HepG2 (cell line): Measurements from ENCODE around the gene PEX14. TPM values are rescaled to one million over a fixed set of nuclear protein-coding genes. Genes with fewer than 3 reads are reported as not detected.

Experiments used
- ASH2L ChIP-seq: fragments of 300-600, 200-600 bp; sonication (generic); IDR thresholded peaks from 2 replicates; pipeline ENCODE4 v1.7.0; 2017; ENCODE audit warnings: low read depth, mild to moderate bottlenecking, moderate library complexity, mixed read lengths, low read length; ENCODE audit not compliant: insufficient read length
- ESRRA ChIP-seq: sonication (generic); formaldehyde crosslinking; IDR thresholded peaks from 2 replicates; pipeline ENCODE4 v1.5.1; 2020; ENCODE audit warnings: mild to moderate bottlenecking, low read depth, missing genetic modification reagents
- ETV6 ChIP-seq: sonication (generic); formaldehyde crosslinking; conservative IDR thresholded peaks from 2 replicates; pipeline ENCODE4 v1.4.0; 2020; ENCODE audit warnings: missing genetic modification reagents
- GRHL1 ChIP-seq: sonication (generic); formaldehyde crosslinking; conservative IDR thresholded peaks from 2 replicates; pipeline ENCODE4 v1.8.0; 2022; ENCODE audit warnings: missing genetic modification reagents
- HIVEP1 ChIP-seq: sonication (generic); formaldehyde crosslinking; IDR thresholded peaks from 2 replicates; pipeline ENCODE4 v1.4.0; 2020; ENCODE audit warnings: mild to moderate bottlenecking, missing genetic modification reagents
- HNRNPK ChIP-seq: fragments of 200-400 bp; formaldehyde crosslinking; IDR thresholded peaks from 2 replicates; pipeline ENCODE4 v1.6.1; 2018; ENCODE audit warnings: low read length, low read depth, moderate library complexity, mild to moderate bottlenecking; ENCODE audit not compliant: poor library complexity, severe bottlenecking
- KDM1A ChIP-seq: IDR thresholded peaks from 2 replicates; pipeline ENCODE4 v1.6.1; 2016; ENCODE audit warnings: missing compliant biosample characterization
- MIER3 ChIP-seq: IDR thresholded peaks from 2 replicates; pipeline ENCODE4 v1.6.1; 2016; ENCODE audit warnings: missing compliant biosample characterization, borderline replicate concordance
- NR2C2 ChIP-seq: sonication (generic); formaldehyde crosslinking; IDR thresholded peaks from 2 replicates; pipeline ENCODE4 v1.4.0; 2020; ENCODE audit warnings: missing genetic modification reagents, mild to moderate bottlenecking, moderate library complexity, borderline replicate concordance
- U2AF1 ChIP-seq: fragments of 200-400 bp; formaldehyde crosslinking; optimal IDR thresholded peaks from 2 replicates; pipeline ENCODE3; 2017; ENCODE audit warnings: mild to moderate bottlenecking, low read depth, low read length
- XBP1 ChIP-seq: sonication (generic); formaldehyde crosslinking; IDR thresholded peaks from 2 replicates; pipeline ENCODE4 v1.5.0; 2020; ENCODE audit warnings: missing genetic modification reagents
- ZFP62 ChIP-seq: sonication (generic); formaldehyde crosslinking; IDR thresholded peaks from 2 replicates; pipeline ENCODE4 v1.4.0; 2020; ENCODE audit warnings: missing genetic modification reagents
- ZNF101 ChIP-seq: sonication (generic); formaldehyde crosslinking; IDR thresholded peaks from 2 replicates; pipeline ENCODE4 v1.4.0; 2020; ENCODE audit warnings: mild to moderate bottlenecking, low read depth, missing genetic modification reagents, borderline replicate concordance
- ZNF546 ChIP-seq: sonication (generic); formaldehyde crosslinking; conservative IDR thresholded peaks from 2 replicates; pipeline ENCODE4 v1.8.1; 2023; ENCODE audit warnings: mild to moderate bottlenecking, missing genetic modification reagents
- ZNF576 ChIP-seq: sonication (generic); formaldehyde crosslinking; IDR thresholded peaks from 2 replicates; pipeline ENCODE4 v1.4.0; 2020; ENCODE audit warnings: mild to moderate bottlenecking, missing genetic modification reagents
- ZNF639 ChIP-seq: conservative IDR thresholded peaks from 2 replicates; pipeline ENCODE4 v1.6.1; 2018; ENCODE audit warnings: missing genetic modification reagents
- ZNF749 ChIP-seq: sonication (generic); formaldehyde crosslinking; IDR thresholded peaks from 2 replicates; pipeline ENCODE4 v1.8.0; 2022; ENCODE audit warnings: mild to moderate bottlenecking, missing genetic modification reagents, moderate library complexity, borderline replicate concordance
- ZNF83 ChIP-seq: sonication (generic); formaldehyde crosslinking; IDR thresholded peaks from 2 replicates; pipeline ENCODE4 v1.4.0; 2020; ENCODE audit warnings: missing genetic modification reagents, mild to moderate bottlenecking, borderline replicate concordance
- polyA plus RNA-seq, 8 experiments: library from polyadenylated mRNA; depleted of rRNA in 3 of 8; stranded (reverse) in 7 of 8; unstranded in 1 of 8; fragments of >200 nt; fragmentation: Illumina TruSeq in 4 of 8; extraction: Trizol in 4 of 8; gene quantifications; 2 replicates each; pipeline versions ENCODE4 v1.2.1 to v1.2.3, GENCODE V29; 2011 to 2016; ENCODE audit warnings: low read depth in 4 of 8, missing spikeins in 1 of 8, mixed read lengths in 1 of 8; ENCODE audit not compliant: insufficient read depth in 1 of 8
- total RNA-seq, 5 experiments: library from RNA; depleted of rRNA; stranded (reverse); fragments of >200 nt; fragmentation: Illumina TruSeq; extraction: Trizol; gene quantifications; 2 replicates each; pipeline ENCODE4 v1.2.3, GENCODE V29; 2016; ENCODE audit warnings: low read depth in 1 of 5
- TF ChIP-seq, protein P1 (sequence below): sonication (generic); formaldehyde crosslinking; IDR thresholded peaks from 2 replicates; pipeline ENCODE4 v1.4.0; 2020; ENCODE audit warnings: missing genetic modification reagents, borderline replicate concordance
- TF ChIP-seq, protein P2 (sequence below): fragments of 450-650 bp; IDR thresholded peaks from 2 replicates; pipeline ENCODE4 v1.6.1; 2017

PEX14 gene
- total and polyA plus RNA-seq, 2 of the 13 experiments (the other 11 are each of a cell fraction or from before 2014, with no cell fraction given), result 6.5 to 9.9 TPM

GRCh38 chr1:10430216-10431069 lies 44.3 kb upstream of the PEX14 start, which contains the start of gene CENPS (continued):
- TF ChIP-seq, protein P1, sequence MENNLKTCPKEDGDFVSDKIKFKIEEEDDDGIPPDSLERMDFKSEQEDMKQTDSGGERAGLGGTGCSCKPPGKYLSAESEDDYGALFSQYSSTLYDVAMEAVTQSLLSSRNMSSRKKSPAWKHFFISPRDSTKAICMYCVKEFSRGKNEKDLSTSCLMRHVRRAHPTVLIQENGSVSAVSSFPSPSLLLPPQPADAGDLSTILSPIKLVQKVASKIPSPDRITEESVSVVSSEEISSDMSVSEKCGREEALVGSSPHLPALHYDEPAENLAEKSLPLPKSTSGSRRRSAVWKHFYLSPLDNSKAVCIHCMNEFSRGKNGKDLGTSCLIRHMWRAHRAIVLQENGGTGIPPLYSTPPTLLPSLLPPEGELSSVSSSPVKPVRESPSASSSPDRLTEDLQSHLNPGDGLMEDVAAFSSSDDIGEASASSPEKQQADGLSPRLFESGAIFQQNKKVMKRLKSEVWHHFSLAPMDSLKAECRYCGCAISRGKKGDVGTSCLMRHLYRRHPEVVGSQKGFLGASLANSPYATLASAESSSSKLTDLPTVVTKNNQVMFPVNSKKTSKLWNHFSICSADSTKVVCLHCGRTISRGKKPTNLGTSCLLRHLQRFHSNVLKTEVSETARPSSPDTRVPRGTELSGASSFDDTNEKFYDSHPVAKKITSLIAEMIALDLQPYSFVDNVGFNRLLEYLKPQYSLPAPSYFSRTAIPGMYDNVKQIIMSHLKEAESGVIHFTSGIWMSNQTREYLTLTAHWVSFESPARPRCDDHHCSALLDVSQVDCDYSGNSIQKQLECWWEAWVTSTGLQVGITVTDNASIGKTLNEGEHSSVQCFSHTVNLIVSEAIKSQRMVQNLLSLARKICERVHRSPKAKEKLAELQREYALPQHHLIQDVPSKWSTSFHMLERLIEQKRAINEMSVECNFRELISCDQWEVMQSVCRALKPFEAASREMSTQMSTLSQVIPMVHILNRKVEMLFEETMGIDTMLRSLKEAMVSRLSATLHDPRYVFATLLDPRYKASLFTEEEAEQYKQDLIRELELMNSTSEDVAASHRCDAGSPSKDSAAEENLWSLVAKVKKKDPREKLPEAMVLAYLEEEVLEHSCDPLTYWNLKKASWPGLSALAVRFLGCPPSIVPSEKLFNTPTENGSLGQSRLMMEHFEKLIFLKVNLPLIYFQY (CRISPR knock-in tag), result peak; percentile 21; the same call in 1 of the 2 replicates
- TF ChIP-seq MIER3 (no peak), ZNF101 (CRISPR knock-in tag) (peak; percentile 69; the same call in 1 of the 2 replicates), KDM1A (CRISPR knock-in tag) (no peak), ZFP62 (no peak), ZNF83 (CRISPR knock-in tag) (no peak), ZNF749 (CRISPR knock-in tag) (peak; percentile 98), ZNF576 (CRISPR knock-in tag) (no peak), GRHL1 (CRISPR knock-in tag) (peak; percentile 81; the same call in 1 of the 2 replicates), XBP1 (CRISPR knock-in tag) (no peak), HIVEP1 (CRISPR knock-in tag) (peak; percentile 43; the same call in 1 of the 2 replicates), ZNF546 (CRISPR knock-in tag) (peak; percentile 97), ZNF639 (CRISPR knock-in tag) (peak; percentile 21; the same call in 1 of the 2 replicates), NR2C2 (CRISPR knock-in tag) (peak; percentile 74; the same call in 1 of the 2 replicates), ESRRA (CRISPR knock-in tag) (peak; percentile 72), U2AF1 (no peak), ETV6 (CRISPR knock-in tag) (peak; percentile 59; the same call in 1 of the 2 replicates), HNRNPK (peak; percentile 44), ASH2L (peak; percentile 87)
- TF ChIP-seq, protein P2, sequence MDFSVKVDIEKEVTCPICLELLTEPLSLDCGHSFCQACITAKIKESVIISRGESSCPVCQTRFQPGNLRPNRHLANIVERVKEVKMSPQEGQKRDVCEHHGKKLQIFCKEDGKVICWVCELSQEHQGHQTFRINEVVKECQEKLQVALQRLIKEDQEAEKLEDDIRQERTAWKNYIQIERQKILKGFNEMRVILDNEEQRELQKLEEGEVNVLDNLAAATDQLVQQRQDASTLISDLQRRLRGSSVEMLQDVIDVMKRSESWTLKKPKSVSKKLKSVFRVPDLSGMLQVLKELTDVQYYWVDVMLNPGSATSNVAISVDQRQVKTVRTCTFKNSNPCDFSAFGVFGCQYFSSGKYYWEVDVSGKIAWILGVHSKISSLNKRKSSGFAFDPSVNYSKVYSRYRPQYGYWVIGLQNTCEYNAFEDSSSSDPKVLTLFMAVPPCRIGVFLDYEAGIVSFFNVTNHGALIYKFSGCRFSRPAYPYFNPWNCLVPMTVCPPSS, result no peak
